Measurements from ENCODE around the gene MYH13. TPM values are rescaled to one million over a fixed set of nuclear protein-coding genes. Genes with fewer than 3 reads are reported as not detected.
"Not testable (repeated sequence)": the region's sequence is repeated elsewhere in the genome, so short reads cannot be mapped to it uniquely, and the experiment has no call there.

The MYH13 gene
- total RNA-seq, 2 donors from 2014 or later = not detected

DNA sequence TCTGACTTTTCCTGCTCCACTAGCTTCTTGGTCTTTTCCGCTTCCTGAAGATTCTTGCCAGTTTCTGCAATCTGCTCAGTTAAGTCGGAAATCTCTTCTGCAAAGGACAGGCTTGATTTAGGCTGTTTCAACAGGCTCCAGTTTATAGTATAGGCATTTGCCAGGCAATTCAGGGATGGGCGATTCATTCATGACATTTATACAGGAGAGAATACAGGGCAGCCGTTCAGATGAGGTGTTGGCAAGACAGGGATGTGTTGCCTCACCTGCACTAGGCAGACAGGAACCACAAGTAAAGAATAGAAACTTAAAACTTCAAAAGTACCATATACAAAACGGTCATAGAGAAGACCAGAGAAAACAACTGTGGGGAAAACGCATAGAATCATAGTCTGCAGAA, 61.7 kb downstream of the MYH13 start:
- peak in 1 of 2 donors; percentile 45 for ATAC-seq

DNA sequence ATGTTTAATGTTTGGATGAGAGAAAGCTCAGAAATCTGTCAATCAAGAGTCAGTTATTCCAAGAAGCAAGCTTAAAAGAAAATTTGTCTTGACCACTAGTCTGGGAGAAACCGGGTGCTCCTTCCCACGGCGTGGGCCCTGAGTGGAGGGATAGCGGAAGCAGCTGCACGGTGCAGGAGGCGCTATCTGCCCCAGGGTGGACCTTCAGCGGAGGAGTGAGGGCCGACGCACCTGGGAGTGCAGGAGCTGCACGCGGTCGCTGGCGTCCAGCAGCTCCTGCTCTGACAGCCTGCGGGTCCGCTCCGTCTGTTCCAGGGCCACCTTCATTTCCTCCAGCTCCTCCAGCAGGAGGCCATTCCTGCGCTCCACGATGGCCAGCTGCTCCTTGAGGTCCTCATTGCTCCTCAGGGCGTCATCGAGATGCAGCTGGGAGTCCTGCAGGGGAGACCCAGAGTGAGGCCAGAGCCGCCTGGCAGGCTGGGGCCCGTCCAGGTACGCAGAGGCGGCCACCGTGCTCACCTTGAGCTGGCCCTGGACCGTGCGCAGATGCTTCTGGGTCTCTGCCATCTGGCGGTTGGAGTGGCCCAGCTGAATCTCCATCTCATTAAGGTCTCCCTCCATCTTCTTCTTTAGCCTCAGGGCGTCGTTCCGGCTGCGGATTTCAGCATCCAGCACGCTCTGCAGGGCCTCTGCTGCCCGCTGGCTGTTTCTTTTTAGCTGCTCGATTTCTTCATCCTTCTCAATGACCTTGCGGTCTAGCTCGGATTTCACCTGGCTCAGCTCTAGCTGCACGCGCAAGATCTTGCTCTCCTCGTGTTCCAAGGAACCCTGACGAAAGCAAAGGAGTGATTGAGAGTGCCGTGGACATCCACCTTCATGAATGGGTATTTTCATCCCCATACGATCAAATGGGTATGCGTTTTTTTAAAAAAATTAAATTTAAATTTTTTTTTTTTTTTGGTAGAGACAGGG, 63.5 kb downstream of the MYH13 start:
- ATAC-seq = no peak
- no peak for DNase-seq
- intact Hi-C loops (cut with DNase I) = no loop called here

More for the DNA sequence above, 61.7 kb downstream of the MYH13 start:
- DNase-seq = no peak
- intact Hi-C loops (cut with DNase I) = no loop called here

DNA sequence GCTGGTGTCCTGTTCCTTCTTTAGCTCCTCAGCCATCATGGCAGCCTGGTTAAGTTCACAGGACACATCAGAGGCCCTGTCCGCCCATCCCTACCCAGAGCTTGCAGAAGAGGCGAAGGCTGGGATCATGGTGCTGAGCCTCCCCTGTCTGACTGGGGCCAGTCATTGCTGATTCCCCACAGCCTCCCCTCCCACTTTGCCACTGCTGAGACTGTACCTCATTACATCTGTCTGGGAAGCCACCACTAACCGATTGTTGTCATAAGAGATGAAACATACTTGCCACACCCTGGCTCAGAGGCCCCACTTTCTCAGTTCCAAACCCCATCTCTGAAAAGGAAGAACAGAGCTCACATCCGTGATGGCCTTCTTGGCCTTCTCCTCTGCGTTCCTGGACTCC, 66.2 kb downstream of the MYH13 start:
- intact Hi-C loops (cut with DNase I) = no loop called here
- ATAC-seq (peak in 1 of 2 donors; percentile 17), DNase-seq (no peak)

DNA sequence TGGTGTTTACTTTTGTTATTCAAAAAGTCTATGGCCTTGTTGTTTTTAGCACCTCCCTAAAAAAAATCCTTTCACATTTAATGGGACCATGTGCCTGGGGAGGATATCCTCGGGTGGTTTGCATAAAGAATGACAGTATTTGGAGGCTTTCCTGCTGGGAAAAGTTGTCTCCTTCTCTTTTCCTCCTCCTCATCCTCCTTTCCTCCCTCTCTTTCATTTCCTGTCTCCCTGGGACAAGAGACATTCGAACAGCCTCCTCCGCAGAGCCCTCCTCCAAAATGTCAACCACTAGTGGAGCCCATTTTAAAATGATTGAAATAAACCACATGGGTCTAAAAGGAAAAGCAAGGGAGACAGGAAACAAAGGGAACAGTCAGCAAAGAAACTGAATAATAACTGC, 67.4 kb downstream of the MYH13 start:
- intact Hi-C loops (cut with DNase I) = no loop called here

DNA sequence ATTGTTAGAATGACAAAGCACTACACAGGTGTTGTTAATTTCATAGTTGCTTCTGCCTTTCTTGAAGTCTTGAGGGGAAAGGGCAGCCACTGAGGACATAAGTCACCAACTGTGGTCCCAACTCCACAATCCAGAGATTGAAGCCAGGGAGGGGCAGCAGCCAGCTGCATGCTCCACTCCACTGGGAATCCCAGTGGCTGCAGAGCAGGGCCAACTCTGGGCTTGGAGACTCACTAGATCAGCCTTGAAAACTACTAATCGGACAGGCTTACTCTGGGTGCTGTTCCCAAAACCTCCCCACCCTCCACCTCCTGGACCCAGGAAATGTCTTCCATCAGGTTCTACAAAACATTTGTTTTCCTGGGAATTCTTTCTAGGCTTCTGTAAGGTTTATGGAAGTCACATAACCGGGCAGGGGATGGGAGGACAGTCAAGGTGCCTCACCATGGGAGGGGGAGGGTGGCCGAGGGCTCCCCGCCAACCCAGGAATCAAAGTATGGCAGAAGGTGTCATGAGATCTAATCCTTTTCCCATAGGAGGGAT, 68.0 kb downstream of the MYH13 start:
- intact Hi-C loops (cut with DNase I) = no loop called here
- DNase-seq (no peak), ATAC-seq (peak in 1 of 2 donors; percentile 70)

More for the DNA sequence above, 67.4 kb downstream of the MYH13 start:
- ATAC-seq (no peak), DNase-seq (no peak)

DNA sequence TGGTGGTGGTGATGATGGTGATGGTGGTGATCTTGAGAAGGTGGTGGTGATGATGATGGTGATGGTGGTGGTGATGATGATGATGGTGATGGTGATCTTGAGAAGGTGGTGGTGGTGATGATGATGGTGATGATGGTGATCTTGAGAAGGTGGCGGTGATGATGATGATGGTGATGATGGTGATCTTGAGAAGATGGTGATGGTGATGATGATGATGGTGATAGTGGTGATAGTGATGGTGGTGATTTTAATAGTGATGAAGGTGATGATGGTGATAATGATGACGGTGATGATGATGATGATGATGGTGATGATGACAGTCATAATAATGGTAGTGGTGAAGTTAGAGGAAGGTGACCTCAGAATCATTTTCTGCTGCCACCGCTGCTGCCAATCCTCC, 75.1 kb downstream of the MYH13 start:
- ATAC-seq = no peak
- intact Hi-C loops (cut with DNase I) = loop anchor here in 1 of 2 donors (10.0 kb wide), 1 partner anchor 317 kb away; no protein-coding TSS in a partner anchor
- DNase-seq = no peak

DNA sequence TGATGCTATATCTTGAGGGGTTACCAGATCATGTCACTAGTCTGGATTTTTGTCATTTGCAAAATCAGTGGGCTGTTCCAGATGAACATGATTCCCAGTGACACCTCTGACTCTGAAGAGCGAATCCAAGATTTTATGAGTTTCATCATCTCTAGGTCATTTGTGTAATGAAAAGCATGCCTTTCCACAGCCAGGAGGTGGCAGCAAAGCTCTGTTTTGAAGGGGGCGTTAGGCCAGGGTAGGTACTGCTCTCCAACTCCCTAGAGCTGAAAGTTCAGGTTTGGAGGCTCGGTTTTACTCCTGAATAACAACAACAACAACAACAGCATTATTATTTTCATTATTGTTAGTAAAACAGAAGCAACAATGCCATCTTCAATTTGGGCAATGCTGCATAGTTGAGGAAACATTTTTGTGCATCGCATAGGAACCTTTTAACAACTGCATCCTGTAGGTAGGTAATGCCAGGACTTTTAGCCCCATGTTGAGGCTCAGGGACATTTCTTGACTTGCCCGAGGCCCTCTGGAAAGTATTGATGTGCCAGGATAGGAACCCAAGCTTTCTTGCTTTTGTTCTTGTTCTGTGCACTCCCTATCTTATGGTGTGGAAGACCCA, 77.0 kb downstream of the MYH13 start:
- DNase-seq (peak; percentile 47), ATAC-seq (peak; percentile 38 to 42)
- intact Hi-C loops (cut with DNase I) = loop anchor here in 1 of 2 donors (10.0 kb wide), 1 partner anchor 319 kb away; no protein-coding TSS in a partner anchor

DNA sequence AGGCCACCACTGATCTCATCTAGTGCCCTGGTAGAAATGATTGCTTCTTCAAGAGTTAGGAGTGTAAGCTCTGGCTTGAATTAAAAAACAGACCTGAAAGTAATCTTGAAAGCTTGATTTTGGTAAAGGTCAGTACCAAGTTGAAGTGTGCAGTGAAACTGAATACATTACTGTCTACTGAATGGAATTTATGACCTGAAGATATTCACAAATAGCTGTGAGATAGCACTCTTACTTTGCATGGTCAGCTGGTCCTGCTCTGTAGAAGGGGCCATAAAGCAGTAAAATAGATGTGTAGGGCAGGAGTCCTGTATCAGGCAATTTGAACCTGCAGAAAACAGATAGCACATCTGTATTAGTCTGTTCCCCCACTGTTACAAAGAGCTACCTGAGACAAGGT, 78.6 kb downstream of the MYH13 start:
- ATAC-seq (no peak), DNase-seq (no peak)
- intact Hi-C loops (cut with DNase I) = loop anchor here in 1 of 2 donors (10.0 kb wide), 1 partner anchor 321 kb away; no protein-coding TSS in a partner anchor

DNA sequence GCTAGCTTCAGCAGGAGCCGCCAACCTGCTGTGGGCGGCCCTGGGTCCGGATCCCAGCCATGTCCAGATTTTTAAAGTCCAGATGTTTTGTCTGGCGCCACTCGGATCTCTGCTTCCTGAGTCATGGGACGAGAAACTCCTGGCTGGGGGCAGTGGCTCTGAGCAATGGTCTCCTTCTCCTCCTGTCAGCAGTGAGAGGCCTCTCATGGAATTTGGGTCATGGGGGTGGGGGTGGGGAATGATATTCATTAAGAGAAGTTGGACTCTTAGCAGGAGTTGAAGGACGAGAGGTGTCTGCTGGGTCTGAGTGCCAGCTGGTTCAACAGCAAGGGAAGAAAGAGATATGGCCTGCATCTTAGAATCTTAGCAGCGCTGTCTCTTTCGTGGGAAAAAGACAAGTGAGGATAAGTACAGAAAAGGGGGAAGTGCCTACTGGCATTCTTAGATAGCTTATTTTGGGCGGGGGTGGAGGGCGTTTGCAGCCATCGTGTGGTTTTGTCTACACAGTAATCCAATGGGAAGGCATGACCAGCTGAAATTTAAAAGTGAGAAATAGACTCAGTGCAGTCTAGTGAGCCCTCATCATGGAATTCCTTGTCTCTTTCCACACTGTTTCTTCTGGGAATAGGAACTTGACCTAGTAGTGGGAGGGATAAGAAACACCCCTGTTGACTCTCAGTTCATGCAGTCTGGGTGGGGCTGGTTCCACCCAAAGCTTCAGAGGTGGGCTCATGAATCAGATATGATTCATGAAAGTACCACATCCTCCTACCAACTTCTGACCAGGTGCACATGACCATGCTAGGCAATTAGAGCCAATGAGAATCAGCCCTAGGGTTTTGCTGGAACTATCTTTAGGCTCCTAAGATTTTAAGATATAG, 80.5 kb downstream of the MYH13 start:
- ATAC-seq = peak; percentile 43 to 89
- peak; percentile 62 for DNase-seq
- intact Hi-C loops (cut with DNase I) = loop anchor here in 1 of 2 donors (10.0 kb wide), 1 partner anchor 323 kb away; no protein-coding TSS in a partner anchor

DNA sequence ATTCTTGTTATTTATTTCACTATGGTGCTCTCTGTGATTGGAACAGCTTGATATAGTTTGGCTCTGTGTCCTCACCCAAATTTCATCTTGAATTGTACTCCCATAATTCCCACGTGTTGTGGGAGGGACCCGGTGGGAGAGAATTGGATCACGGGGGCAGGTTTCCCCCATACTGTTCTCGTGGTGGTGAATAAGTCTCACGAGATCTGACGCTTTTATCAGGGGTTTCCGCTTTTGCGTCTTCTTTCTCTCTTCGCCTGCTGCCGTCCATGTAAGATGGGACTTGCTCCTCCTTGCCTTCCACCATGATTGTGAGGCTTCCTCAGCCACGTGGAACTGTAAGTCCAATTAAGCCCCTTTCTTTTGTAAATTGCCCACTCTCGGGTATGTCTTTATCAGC, 81.2 kb downstream of the MYH13 start:
- peak; percentile 15 to 17 for ATAC-seq
- not testable (repeated sequence) for DNase-seq
- intact Hi-C loops (cut with DNase I) = loop anchor here in 1 of 2 donors (10.0 kb wide), 1 partner anchor 323 kb away; no protein-coding TSS in a partner anchor

DNA sequence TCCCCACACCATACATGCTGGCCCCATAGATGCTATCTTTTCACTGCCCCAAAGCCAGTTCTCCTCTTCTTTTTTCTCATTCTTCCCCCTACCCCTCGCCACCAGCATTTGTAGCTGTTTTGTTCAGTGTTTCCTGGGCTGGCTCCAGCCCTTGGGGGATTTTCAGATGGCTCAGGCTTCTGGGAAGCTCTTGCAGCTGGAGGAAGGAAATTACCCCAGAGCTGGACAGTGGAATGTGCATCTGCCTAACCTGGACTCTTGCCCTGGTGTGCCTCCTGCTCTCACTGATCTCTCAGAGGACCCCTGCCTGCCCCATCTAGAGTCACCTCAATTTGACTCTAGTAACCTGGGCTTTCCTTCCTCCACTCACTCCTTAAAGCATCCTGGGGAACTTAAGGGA, 82.8 kb downstream of the MYH13 start:
- ATAC-seq (peak in 1 of 2 donors; percentile 27), DNase-seq (peak; percentile 27)
- intact Hi-C loops (cut with DNase I) = loop anchor here in 1 of 2 donors (10.0 kb wide), 1 partner anchor 325 kb away; no protein-coding TSS in a partner anchor

DNA sequence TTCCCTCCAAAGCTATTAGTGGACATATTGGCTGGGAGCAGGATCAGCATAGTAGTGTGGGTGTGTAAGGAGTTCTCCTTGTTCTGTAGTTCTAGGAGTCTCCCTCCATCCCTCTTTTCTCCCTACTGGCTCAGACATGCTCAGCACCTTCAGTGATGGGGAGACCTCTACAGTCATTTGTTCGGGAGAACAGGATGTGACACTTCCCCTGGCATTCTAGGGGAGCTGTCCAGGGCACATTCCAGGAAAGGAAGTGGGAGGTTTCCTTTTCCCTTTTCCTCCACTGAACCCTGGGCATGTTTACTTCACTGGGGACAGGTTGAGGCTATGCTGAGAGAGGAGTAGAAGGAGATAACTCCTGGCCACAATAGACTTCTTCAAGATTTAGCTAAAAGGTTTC, 86.5 kb downstream of the MYH13 start:
- intact Hi-C loops (cut with DNase I) = no loop called here
- ATAC-seq (no peak), DNase-seq (no peak)

DNA sequence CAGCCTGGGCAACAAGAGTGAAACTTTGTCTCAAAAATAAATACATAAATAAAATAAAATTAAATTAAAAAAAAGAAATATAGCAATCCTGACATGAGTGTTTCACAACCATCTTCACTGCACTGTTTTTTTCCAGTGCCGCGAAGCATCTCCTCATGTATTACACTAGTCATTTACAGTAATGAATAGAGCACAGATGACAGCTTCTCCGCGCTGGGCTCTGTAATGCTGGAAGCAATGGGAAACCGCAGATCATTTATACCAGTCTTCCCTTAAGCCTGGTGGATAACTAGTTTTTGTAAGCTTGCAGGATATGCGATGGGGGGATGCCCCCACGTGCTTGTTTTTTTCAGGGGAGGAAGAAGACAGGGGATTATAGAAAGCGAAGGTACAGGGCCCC, 86.9 kb downstream of the MYH13 start:
- no peak for DNase-seq
- no peak for ATAC-seq
- intact Hi-C loops (cut with DNase I) = no loop called here

DNA sequence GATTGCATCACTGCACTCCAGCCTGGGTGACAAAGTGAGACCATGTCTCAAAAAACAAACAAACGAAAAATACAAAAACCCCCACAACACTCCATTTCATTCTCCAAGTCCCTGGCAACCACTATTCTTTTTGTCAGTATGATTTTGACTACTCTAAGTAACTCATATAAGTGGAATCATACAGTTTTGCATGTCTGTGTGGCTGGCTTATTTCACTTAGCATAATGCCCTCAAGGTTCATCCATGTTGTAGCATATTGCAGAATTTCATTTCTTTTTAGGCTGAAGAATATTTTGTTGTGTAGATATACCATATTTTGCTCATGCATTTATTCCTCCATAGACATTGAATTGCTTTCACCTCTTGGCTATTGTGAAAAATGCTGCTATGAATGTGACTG, 92.7 kb downstream of the MYH13 start:
- DNase-seq = no peak
- intact Hi-C loops (cut with DNase I) = no loop called here
- no peak for ATAC-seq

DNA sequence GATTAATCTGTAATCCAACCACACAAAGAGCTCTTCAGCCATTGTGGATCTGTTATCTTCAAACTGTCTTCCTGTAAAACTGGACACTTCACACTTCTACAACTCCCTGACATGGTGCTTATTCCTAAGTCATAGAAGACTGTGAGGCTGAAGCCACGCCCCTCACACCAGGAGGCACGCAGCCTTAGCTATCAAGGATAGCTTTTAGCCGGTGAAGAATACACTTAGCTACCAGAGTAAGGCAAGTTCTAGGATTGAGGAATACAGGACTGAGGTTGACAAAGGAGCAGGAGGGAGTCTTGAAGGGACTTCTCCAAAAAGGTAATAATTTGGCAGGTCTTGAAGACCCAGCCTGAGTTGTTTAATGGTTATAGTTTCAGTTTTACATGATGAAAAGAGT, 94.6 kb downstream of the MYH13 start:
- DNase-seq = no peak
- peak in 1 of 2 donors; percentile 43 for ATAC-seq
- intact Hi-C loops (cut with DNase I) = no loop called here

DNA sequence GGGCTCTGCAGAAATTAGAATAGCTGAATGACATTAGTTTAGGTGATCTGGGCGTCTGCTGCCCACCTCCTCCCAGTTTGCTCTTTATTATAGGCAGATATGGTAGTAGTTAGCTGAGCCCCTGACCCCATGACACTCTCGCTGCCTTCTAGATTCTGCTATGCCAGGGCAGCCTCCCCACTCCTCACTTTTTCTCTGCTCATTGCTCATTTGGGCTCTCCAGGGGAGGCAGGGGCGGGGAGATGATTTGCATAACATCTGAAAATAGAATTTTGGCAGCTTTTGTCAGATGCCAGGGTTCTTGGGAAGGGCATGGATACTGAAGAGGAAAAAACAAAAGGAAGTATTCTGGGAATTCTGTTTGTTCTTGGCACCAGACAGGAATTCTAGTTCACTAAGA, 96.4 kb downstream of the MYH13 start:
- intact Hi-C loops (cut with DNase I) = no loop called here
- no peak for DNase-seq
- no peak for ATAC-seq

DNA sequence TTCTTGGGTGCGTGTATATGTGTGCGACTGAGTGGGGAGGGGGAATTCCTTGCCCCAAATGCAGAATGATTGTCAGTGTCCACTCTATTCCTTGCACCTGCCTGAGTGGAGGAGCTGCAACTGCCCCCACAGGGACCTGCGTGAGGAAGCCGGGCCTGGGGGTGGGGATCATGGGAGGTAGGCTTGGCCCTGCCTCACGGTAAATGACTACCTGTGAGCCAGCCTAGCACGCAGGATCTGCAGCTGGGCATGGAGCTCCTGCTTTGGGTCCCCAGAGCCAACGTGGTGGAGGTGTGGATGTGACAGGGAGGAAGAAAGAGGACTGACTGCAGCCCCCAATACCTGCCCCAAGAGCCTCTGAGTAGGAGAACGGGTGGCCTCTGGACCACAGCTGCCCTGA, 97.4 kb downstream of the MYH13 start:
- no peak for DNase-seq
- no peak for ATAC-seq
- intact Hi-C loops (cut with DNase I) = no loop called here

DNA sequence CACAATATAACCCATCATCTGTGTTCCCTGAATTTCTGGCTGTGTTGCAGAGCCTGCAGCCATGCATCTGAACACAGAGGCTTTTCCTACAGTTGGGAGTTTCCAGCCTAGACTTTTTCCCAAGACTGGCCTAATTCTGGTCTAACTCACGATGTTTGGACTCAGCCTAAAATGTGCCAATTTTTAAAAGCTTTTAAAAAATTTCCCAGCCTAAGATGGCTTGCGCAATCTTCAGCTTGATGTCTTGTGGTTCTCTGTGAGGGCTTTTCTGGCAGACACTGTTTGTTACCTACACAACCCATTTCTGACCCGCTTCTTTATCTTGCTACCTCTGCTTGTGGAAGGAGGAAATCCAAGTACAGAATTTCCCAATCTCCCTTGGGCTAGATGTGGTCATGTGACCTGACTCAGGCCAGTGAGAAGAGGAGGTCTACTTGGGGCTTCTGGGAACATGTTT, 101.7 kb downstream of the MYH13 start:
- intact Hi-C loops (cut with DNase I) = no loop called here
- peak; percentile 59 to 73 for ATAC-seq
- peak; percentile 20 for DNase-seq

DNA sequence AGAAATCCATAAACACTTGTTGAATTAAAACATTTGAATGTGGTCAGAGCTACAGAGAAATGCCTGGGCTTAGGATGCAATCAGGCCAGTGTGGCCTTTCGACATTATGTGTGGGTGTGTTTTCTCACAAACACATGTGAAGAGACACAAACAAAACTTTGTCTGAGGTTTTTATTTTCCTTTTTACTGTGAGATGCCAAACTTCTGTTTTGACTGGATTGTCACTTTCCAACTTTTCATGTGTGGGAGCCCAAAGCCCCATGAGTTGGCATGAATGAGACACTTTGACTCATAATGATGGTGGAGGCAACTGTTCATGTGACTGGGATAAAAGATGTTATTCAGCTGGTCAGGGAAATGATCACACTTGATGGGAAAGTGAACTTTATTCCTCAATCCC, 102.5 kb downstream of the MYH13 start:
- ATAC-seq (peak in 1 of 2 donors; percentile 74), DNase-seq (no peak)
- intact Hi-C loops (cut with DNase I) = no loop called here
